Measurements from ENCODE around the gene STK11.

- TF ChIP-seq, protein P1, sequence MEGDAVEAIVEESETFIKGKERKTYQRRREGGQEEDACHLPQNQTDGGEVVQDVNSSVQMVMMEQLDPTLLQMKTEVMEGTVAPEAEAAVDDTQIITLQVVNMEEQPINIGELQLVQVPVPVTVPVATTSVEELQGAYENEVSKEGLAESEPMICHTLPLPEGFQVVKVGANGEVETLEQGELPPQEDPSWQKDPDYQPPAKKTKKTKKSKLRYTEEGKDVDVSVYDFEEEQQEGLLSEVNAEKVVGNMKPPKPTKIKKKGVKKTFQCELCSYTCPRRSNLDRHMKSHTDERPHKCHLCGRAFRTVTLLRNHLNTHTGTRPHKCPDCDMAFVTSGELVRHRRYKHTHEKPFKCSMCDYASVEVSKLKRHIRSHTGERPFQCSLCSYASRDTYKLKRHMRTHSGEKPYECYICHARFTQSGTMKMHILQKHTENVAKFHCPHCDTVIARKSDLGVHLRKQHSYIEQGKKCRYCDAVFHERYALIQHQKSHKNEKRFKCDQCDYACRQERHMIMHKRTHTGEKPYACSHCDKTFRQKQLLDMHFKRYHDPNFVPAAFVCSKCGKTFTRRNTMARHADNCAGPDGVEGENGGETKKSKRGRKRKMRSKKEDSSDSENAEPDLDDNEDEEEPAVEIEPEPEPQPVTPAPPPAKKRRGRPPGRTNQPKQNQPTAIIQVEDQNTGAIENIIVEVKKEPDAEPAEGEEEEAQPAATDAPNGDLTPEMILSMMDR (IDR thresholded peaks at IDR 0.05; ENCODE audit: low read depth, low read length), result no peak
- TF ChIP-seq EZH2phosphoT487 (IDR thresholded peaks at IDR 0.05; ENCODE audit: low read depth), result no peak
These were observed 48.0 kb downstream of the STK11 start for GRCh38 chr19:1253514-1254080.
